ENCODE data around the gene CRYGC. TPM values are rescaled to one million over a fixed set of nuclear protein-coding genes. Genes with fewer than 3 reads are reported as not detected.

The CRYGC gene
- total RNA-seq, 1 donor, result not detected

DNA sequence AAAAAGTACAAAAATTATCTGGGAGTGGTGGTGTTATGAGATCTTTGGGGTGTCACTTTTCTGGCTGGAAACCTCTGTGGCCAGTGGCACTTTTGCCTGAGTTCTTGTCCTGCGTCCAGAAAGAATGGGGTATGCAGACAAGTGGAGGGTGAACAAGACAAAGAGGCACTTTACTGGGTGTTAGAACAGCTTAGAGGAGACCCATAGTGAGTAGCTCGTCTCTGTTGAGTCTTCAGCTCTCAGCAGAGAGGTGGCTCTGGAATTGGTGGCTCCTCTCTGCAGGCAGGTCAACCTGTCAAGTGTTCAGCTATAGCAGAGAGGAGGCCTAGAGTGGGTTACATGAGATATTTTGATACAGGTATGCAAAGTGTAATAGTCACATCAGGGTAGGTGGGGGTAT, 31.4 kb downstream of the CRYGC start:
- Histone ChIP-seq H4K20me1 (ENCODE audit: insufficient read depth, low read length) (no peaks in the 10 kb centered on the region), H3K4me1 (ENCODE audit: insufficient read depth, low read length) (peaks cover 4% of the 10 kb centered on the region), H3K27me3 (ENCODE audit: insufficient read depth, low read length) (peaks cover 2% of the 10 kb centered on the region), H3K79me2 (ENCODE audit: insufficient read depth, low read length) (no peaks in the 10 kb centered on the region), H3K36me3 (ENCODE audit: insufficient read depth, low read length) (no peaks in the 10 kb centered on the region), H3K9me3 (ENCODE audit: low read depth, low read length) (no peaks in the 10 kb centered on the region), H3K27ac (ENCODE audit: low read depth, low read length) (no peak overlapping the region), H3K4me3 (ENCODE audit: insufficient read depth, low read length) (no peak overlapping the region), H2AFZ (ENCODE audit: low read length) (no peak overlapping the region), H3K4me2 (ENCODE audit: insufficient read depth, low read length) (no peak overlapping the region)
- TF ChIP-seq CTCF (IDR thresholded peaks at IDR 0.05; ENCODE audit: extremely low read depth, low read depth, low read length), result no peak
- DNase-seq (ENCODE audit: insufficient read length, low spot score, missing footprints), result no peak

DNA sequence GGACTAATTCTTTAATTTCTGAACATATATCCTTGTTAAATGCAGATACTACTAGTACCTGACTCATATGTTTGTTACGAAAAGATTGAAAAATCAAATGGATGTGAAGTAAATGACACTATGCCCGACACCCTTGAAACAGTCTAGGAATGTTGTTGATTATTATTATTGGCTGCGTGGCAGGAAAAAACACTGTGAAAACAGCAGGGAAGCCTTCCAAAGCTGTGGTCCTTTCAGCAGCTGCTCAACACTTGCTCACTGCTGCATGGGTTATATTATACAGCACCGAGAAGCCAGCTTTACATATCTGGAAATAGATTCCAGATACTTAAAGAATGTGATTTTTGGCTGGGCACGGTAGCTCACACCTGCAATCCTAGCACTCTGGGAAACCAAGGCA, 31.8 kb downstream of the CRYGC start:
- Histone ChIP-seq H3K27ac (ENCODE audit: low read depth, low read length) (no peak overlapping the region), H3K9me3 (ENCODE audit: low read depth, low read length) (no peaks in the 10 kb centered on the region), H3K4me3 (ENCODE audit: insufficient read depth, low read length) (no peak overlapping the region), H3K79me2 (ENCODE audit: insufficient read depth, low read length) (no peaks in the 10 kb centered on the region), H4K20me1 (ENCODE audit: insufficient read depth, low read length) (no peaks in the 10 kb centered on the region), H2AFZ (ENCODE audit: low read length) (no peak overlapping the region), H3K27me3 (ENCODE audit: insufficient read depth, low read length) (peaks cover 2% of the 10 kb centered on the region), H3K4me2 (ENCODE audit: insufficient read depth, low read length) (no peak overlapping the region), H3K4me1 (ENCODE audit: insufficient read depth, low read length) (peaks cover 4% of the 10 kb centered on the region), H3K36me3 (ENCODE audit: insufficient read depth, low read length) (no peaks in the 10 kb centered on the region)
- DNase-seq (ENCODE audit: insufficient read length, low spot score, missing footprints), result no peak
- TF ChIP-seq CTCF (IDR thresholded peaks at IDR 0.05; ENCODE audit: extremely low read depth, low read depth, low read length), result no peak

DNA sequence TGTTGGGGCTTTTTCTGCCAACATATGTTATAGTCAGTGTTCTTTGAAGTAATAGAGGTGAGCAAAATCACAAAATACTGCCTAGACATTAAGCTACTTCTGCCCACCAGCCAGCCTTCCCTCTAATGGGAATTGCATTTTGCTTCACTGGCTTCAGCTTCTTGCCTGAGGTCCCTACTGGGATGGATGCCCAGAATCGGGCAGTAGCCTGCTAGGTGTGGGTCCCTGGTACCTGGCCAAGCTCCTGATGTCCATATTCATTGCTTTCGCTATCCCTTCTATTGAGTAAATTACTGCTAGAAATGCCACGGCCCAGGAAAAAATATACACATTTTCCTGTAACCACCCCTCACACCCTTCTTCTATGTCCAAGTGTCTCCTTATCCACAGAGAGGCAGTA, 32.3 kb downstream of the CRYGC start:
- no peak overlapping the region for H3K4me3 ChIP-seq (ENCODE audit: insufficient read depth, low read length)
- TF ChIP-seq CTCF (IDR thresholded peaks at IDR 0.05; ENCODE audit: extremely low read depth, low read depth, low read length), result no peak
- H2AFZ ChIP-seq (ENCODE audit: low read length), result no peak overlapping the region
- no peak overlapping the region for H3K27ac ChIP-seq (ENCODE audit: low read depth, low read length)
- H3K9me3 ChIP-seq (ENCODE audit: low read depth, low read length), result no peaks in the 10 kb centered on the region
- peaks cover 4% of the 10 kb centered on the region for H3K4me1 ChIP-seq (ENCODE audit: insufficient read depth, low read length)
- no peak overlapping the region for H3K4me2 ChIP-seq (ENCODE audit: insufficient read depth, low read length)
- no peaks in the 10 kb centered on the region for H4K20me1 ChIP-seq (ENCODE audit: insufficient read depth, low read length)
- peaks cover 2% of the 10 kb centered on the region for H3K27me3 ChIP-seq (ENCODE audit: insufficient read depth, low read length)
- no peaks in the 10 kb centered on the region for H3K79me2 ChIP-seq (ENCODE audit: insufficient read depth, low read length)
- DNase-seq (ENCODE audit: insufficient read length, low spot score, missing footprints), result no peak
- no peaks in the 10 kb centered on the region for H3K36me3 ChIP-seq (ENCODE audit: insufficient read depth, low read length)

DNA sequence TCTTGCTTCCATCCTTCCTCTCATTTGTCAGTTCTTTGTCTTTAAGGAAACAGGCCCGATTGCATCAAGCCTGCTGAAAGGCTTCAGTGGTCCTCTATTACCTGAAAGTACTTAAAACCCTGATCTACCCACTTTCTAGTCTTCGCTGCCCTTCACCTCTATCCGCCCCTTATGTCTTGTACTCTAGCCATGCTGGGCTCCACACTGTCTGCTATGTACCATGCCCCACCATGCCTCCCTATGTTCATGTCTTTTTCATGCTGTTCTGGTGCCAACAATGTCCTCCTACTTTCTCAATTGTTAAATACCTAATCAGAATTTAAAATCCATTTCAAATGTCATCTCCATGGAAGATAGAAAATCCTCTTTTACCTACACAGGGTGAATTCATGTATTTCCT, 33.5 kb downstream of the CRYGC start:
- H3K9me3 ChIP-seq (ENCODE audit: low read depth, low read length), result no peaks in the 10 kb centered on the region
- H2AFZ ChIP-seq (ENCODE audit: low read length), result no peak overlapping the region
- H3K79me2 ChIP-seq (ENCODE audit: insufficient read depth, low read length), result no peaks in the 10 kb centered on the region
- peaks cover 2% of the 10 kb centered on the region for H3K27me3 ChIP-seq (ENCODE audit: insufficient read depth, low read length)
- no peak for TF ChIP-seq CTCF (IDR thresholded peaks at IDR 0.05; ENCODE audit: extremely low read depth, low read depth, low read length)
- no peak for DNase-seq (ENCODE audit: insufficient read length, low spot score, missing footprints)
- no peak overlapping the region for H3K27ac ChIP-seq (ENCODE audit: low read depth, low read length)
- no peak overlapping the region for H3K4me2 ChIP-seq (ENCODE audit: insufficient read depth, low read length)
- peaks cover 4% of the 10 kb centered on the region for H3K4me1 ChIP-seq (ENCODE audit: insufficient read depth, low read length)
- no peaks in the 10 kb centered on the region for H3K36me3 ChIP-seq (ENCODE audit: insufficient read depth, low read length)
- no peaks in the 10 kb centered on the region for H4K20me1 ChIP-seq (ENCODE audit: insufficient read depth, low read length)
- no peak overlapping the region for H3K4me3 ChIP-seq (ENCODE audit: insufficient read depth, low read length)

Measured in osteoblast (primary cell).